Colonic mucosa (tissue), 4 donors: ENCODE results near the gene INPP5A. TPM values are rescaled to one million over a fixed set of nuclear protein-coding genes. Genes with fewer than 3 reads are reported as not detected.
"Not testable (repeated sequence)": the region's sequence is repeated elsewhere in the genome, so short reads cannot be mapped to it uniquely, and the experiment has no call there.

Experiments
- DNase-seq: peaks from one replicate; pipeline ENCODE4 v3.0.0-alpha.2; 2020
- H3K27ac ChIP-seq: fragments of 200-600 bp; one replicate; pipeline ENCODE4 v1.8.0; 2021
- H3K27me3 ChIP-seq: fragments of 200-600 bp; one replicate; pipeline ENCODE4 v1.8.0; 2021
- H3K36me3 ChIP-seq: fragments of 200-600 bp; one replicate; pipeline ENCODE4 v1.8.0; 2021
- H3K4me1 ChIP-seq: fragments of 200-600 bp; one replicate; pipeline ENCODE4 v1.8.0; 2021; ENCODE audit warnings: mild to moderate bottlenecking
- H3K4me3 ChIP-seq: fragments of 200-600 bp; one replicate; pipeline ENCODE4 v1.8.0; 2021
- H3K9ac ChIP-seq, 2 donors: one replicate each; pipeline ENCODE4 v1.7.0; 2013; ENCODE audit warnings: control low read depth in 2 of 2, low read depth in 2 of 2, low read length in 2 of 2
- H3K9me3 ChIP-seq: fragments of 200-600 bp; one replicate; pipeline ENCODE4 v1.8.0; 2021
- CTCF ChIP-seq: fragments of 200-600 bp; IDR thresholded peaks from one replicate; pipeline ENCODE4 v1.8.0; 2022; ENCODE audit warnings: antibody characterized with exemption, mild to moderate bottlenecking
- intact Hi-C: fragments of 100-400 bp; cut with DNase I; formaldehyde crosslinking; loops from one replicate; pipeline ENCODE4 v1.14.1; 2022
- total RNA-seq, 2 donors: library from RNA; stranded (reverse); fragmentation: NEBNext Ultra II Directional in 1 of 2; extraction: Animal tissue kit (Norgen Biotek cat#: 25700) in 1 of 2; gene quantifications; one replicate each; pipeline ENCODE4 v1.2.1, GENCODE V29; 2021
- donor health status: healthy.
- donor health status: DM: no; HTN: no; CAD: no.
- donor health status: DM: no; HTN: no; CAD: no.

Gene INPP5A
- total RNA-seq, 2 donors from 2014 or later, result 29.9 to 41.5 TPM

GRCh38 chr10:132701846-132702190 is 164.2 kb downstream of the INPP5A start:
- Histone ChIP-seq H3K36me3 (no peaks in the 10 kb centered on the region), H3K27ac (no peak overlapping the region), H3K4me1 (no peaks in the 10 kb centered on the region), H3K9ac (no peak overlapping the region), H3K9me3 (no peaks in the 10 kb centered on the region), H3K4me3 (no peak overlapping the region), H3K27me3 (no peaks in the 10 kb centered on the region)
- DNase-seq, result no peak
- intact Hi-C loops, result no loop called here
- no peak for TF ChIP-seq CTCF

- no peak for TF ChIP-seq CTCF
- intact Hi-C loops, result no loop called here
- Histone ChIP-seq H3K9me3 (no peaks in the 10 kb centered on the region), H3K4me3 (no peak overlapping the region), H3K4me1 (no peaks in the 10 kb centered on the region), H3K36me3 (no peaks in the 10 kb centered on the region), H3K27me3 (no peaks in the 10 kb centered on the region), H3K9ac (no peak overlapping the region), H3K27ac (no peak overlapping the region)
- DNase-seq, result no peak
Measured at GRCh38 chr10:132702601-132703418, 165.2 kb downstream of the INPP5A start.

GRCh38 chr10:132703419-132704007 is 165.9 kb downstream of the INPP5A start:
- no peak for TF ChIP-seq CTCF
- H3K27ac ChIP-seq, result no peak overlapping the region
- intact Hi-C loops, result no loop called here
- H3K27me3 ChIP-seq, result no peaks in the 10 kb centered on the region
- no peak overlapping the region for H3K4me3 ChIP-seq
- no peaks in the 10 kb centered on the region for H3K36me3 ChIP-seq
- DNase-seq, result no peak
- no peaks in the 10 kb centered on the region for H3K4me1 ChIP-seq
- H3K9me3 ChIP-seq, result no peaks in the 10 kb centered on the region
- no peak overlapping the region for H3K9ac ChIP-seq

GRCh38 chr10:132704008-132704814 is 166.6 kb downstream of the INPP5A start:
- no peak for DNase-seq
- no peak for TF ChIP-seq CTCF
- intact Hi-C loops, result no loop called here

GRCh38 chr10:132704815-132705064 is 167.2 kb downstream of the INPP5A start:
- H3K27me3 ChIP-seq, H3K9me3 ChIP-seq, DNase-seq, H3K4me1 ChIP-seq, H3K4me3 ChIP-seq, H3K9ac ChIP-seq, H3K27ac ChIP-seq, H3K36me3 ChIP-seq, intact Hi-C loops: not testable (repeated sequence)

More at GRCh38 chr10:132704008-132704814, 166.6 kb downstream of the INPP5A start:
- no peaks in the 10 kb centered on the region for H3K4me1 ChIP-seq
- H3K4me3 ChIP-seq, result no peak overlapping the region
- no peak overlapping the region for H3K9ac ChIP-seq
- no peaks in the 10 kb centered on the region for H3K36me3 ChIP-seq
- no peak overlapping the region for H3K27ac ChIP-seq
- H3K9me3 ChIP-seq, result no peaks in the 10 kb centered on the region
- H3K27me3 ChIP-seq, result no peaks in the 10 kb centered on the region

GRCh38 chr10:132705173-132705572 is 167.6 kb downstream of the INPP5A start:
- Histone ChIP-seq H3K9ac (no peak overlapping the region), H3K4me1 (no peaks in the 10 kb centered on the region), H3K4me3 (no peak overlapping the region), H3K27ac (no peak overlapping the region), H3K36me3 (no peaks in the 10 kb centered on the region), H3K27me3 (no peaks in the 10 kb centered on the region), H3K9me3 (no peaks in the 10 kb centered on the region)
- intact Hi-C loops, result no loop called here
- DNase-seq, result no peak
- no peak for TF ChIP-seq CTCF
